Measurements from ENCODE around the gene ALDH5A1.

- TF ChIP-seq POLR2AphosphoS5 (IDR thresholded peaks at IDR 0.05; ENCODE audit: insufficient read depth in 1 of 2, low read depth in 1 of 2) (no peak), POLR2A (IDR thresholded peaks at IDR 0.05) (no peak), CTCF (IDR thresholded peaks at IDR 0.05) (no peak)
Measured at GRCh38 chr6:24549674-24550353, 55.0 kb downstream of the ALDH5A1 start.
